Measurements from ENCODE around the gene PIGU. TPM values are rescaled to one million over a fixed set of nuclear protein-coding genes. Genes with fewer than 3 reads are reported as not detected.
A peak's percentile ranks its signal among the peaks of the same experiment; 100 is the strongest.

Gene PIGU
- total RNA-seq, 1 donor = 9.0 TPM

DNA sequence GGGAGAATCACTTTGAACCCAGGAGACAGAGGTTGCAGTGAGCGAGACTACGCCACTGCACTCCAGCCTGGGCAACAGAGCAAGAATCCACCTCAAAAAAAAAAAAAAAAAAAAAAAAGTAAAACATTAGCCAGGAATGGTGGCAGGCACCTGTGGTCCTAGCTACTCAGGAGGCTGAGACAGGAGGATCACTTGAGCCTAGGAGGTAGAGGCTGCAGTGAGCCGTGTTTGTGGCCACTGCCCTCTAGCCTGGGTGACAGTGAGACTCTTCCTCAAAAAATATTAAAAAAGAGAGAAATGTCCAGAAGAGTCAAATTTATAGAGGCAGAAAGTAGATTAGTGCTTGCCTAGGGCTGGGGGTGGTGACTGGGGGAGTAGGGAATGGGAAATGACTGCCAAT is 6.8 kb upstream of the PIGU start:
- Histone ChIP-seq H3K27me3 (ENCODE audit: insufficient read depth, low read length) (no peaks in the 10 kb centered on the region), H4K20me1 (ENCODE audit: insufficient read depth, low read length) (no peaks in the 10 kb centered on the region), H2AFZ (ENCODE audit: low read length) (no peak overlapping the region), H3K4me2 (ENCODE audit: insufficient read depth, low read length) (no peak overlapping the region), H3K79me2 (ENCODE audit: insufficient read depth, low read length) (no peaks in the 10 kb centered on the region), H3K9me3 (ENCODE audit: low read depth, low read length) (no peaks in the 10 kb centered on the region), H3K36me3 (ENCODE audit: insufficient read depth, low read length) (no peaks in the 10 kb centered on the region), H3K4me3 (ENCODE audit: insufficient read depth, low read length) (no peak overlapping the region), H3K4me1 (ENCODE audit: insufficient read depth, low read length) (no peaks in the 10 kb centered on the region), H3K27ac (ENCODE audit: low read depth, low read length) (no peak overlapping the region)
- TF ChIP-seq, protein P1, sequence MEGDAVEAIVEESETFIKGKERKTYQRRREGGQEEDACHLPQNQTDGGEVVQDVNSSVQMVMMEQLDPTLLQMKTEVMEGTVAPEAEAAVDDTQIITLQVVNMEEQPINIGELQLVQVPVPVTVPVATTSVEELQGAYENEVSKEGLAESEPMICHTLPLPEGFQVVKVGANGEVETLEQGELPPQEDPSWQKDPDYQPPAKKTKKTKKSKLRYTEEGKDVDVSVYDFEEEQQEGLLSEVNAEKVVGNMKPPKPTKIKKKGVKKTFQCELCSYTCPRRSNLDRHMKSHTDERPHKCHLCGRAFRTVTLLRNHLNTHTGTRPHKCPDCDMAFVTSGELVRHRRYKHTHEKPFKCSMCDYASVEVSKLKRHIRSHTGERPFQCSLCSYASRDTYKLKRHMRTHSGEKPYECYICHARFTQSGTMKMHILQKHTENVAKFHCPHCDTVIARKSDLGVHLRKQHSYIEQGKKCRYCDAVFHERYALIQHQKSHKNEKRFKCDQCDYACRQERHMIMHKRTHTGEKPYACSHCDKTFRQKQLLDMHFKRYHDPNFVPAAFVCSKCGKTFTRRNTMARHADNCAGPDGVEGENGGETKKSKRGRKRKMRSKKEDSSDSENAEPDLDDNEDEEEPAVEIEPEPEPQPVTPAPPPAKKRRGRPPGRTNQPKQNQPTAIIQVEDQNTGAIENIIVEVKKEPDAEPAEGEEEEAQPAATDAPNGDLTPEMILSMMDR (IDR thresholded peaks at IDR 0.05; ENCODE audit: extremely low read depth, low read depth, low read length) = no peak
- no peak for DNase-seq (ENCODE audit: insufficient read length, low spot score, missing footprints)

DNA sequence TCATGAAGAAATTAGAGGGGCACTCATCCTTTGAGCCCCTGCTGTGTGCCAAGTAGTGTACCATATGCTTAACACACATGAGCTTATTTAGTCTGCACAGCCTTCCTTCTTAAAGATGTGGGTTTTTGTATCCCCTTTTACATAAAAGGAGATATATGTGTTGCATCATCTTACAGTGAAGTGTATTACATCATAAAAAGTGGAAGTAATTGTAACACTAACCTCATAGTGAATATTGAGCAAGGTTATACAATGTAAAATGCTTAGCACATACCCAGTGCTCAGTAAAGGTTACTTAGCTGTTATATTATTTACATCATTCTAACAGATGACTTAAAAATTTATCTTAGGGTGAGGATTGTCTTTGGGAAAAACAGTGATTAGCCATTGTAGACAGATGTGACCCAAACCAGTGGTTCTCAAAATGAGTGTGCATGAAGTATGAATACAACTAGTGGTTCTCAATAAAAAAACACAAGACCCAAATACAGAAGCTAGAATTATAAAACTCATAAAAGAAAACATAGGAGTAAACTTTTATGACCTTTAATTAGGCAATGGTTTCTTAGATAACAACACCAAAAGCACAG is 3.8 kb upstream of the PIGU start:
- Histone ChIP-seq H3K79me2 (ENCODE audit: insufficient read depth, low read length) (peaks cover 1% of the 10 kb centered on the region), H3K36me3 (ENCODE audit: insufficient read depth, low read length) (no peaks in the 10 kb centered on the region), H3K4me1 (ENCODE audit: insufficient read depth, low read length) (peaks cover 6% of the 10 kb centered on the region), H2AFZ (ENCODE audit: low read length) (no peak overlapping the region), H4K20me1 (ENCODE audit: insufficient read depth, low read length) (no peaks in the 10 kb centered on the region), H3K27me3 (ENCODE audit: insufficient read depth, low read length) (no peaks in the 10 kb centered on the region), H3K9me3 (ENCODE audit: low read depth, low read length) (no peaks in the 10 kb centered on the region), H3K4me3 (ENCODE audit: insufficient read depth, low read length) (no peak overlapping the region), H3K4me2 (ENCODE audit: insufficient read depth, low read length) (no peak overlapping the region), H3K27ac (ENCODE audit: low read depth, low read length) (no peak overlapping the region)
- peak; percentile 4 for DNase-seq (ENCODE audit: insufficient read length, low spot score, missing footprints)
- TF ChIP-seq, protein P1 (IDR thresholded peaks at IDR 0.05; ENCODE audit: extremely low read depth, low read depth, low read length) = no peak

DNA sequence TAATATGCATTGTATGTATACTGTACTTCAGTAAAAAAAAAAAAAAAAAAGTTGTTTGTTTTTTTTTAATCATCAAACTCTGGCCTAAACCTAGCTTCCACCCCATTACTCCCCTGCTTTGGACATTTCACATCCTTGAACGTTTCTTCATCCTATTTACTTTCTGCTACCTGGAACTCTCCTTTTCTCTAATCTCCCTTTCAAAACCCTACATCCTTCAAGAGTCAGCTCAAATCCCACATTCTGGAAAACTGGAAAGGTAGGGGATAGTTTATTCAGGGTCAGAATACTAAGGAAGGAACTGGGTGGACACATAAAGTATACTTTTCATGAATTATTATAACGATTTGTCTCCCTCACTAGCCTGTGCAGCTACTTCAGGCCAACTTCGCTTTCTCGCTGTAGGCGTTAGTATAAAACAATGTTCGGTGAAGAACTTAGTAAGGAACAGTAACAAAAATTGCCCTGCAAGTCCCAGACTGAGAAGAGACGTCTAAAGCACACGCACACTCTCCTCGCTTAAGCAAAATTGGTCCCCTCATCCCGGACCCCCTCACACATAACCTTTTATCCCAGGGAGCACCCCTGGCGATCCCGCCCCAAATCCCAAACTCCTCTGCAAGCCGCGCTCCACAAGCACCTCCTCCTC is 775 bp downstream of the PIGU start:
- DNase-seq (ENCODE audit: insufficient read length, low spot score, missing footprints) = peak; percentile 36
- Histone ChIP-seq H3K4me2 (ENCODE audit: insufficient read depth, low read length) (peak overlapping the region; percentile 99), H4K20me1 (ENCODE audit: insufficient read depth, low read length) (no peaks in the 10 kb centered on the region), H2AFZ (ENCODE audit: low read length) (peak overlapping the region; percentile 95), H3K9me3 (ENCODE audit: low read depth, low read length) (no peaks in the 10 kb centered on the region), H3K27me3 (ENCODE audit: insufficient read depth, low read length) (no peaks in the 10 kb centered on the region), H3K4me3 (ENCODE audit: insufficient read depth, low read length) (peak overlapping the region; percentile 96), H3K36me3 (ENCODE audit: insufficient read depth, low read length) (no peaks in the 10 kb centered on the region), H3K27ac (ENCODE audit: low read depth, low read length) (peak overlapping the region; percentile 58), H3K79me2 (ENCODE audit: insufficient read depth, low read length) (peaks cover 17% of the 10 kb centered on the region), H3K4me1 (ENCODE audit: insufficient read depth, low read length) (peaks cover 9% of the 10 kb centered on the region)
- TF ChIP-seq, protein P1 (IDR thresholded peaks at IDR 0.05; ENCODE audit: extremely low read depth, low read depth, low read length) = no peak

DNA sequence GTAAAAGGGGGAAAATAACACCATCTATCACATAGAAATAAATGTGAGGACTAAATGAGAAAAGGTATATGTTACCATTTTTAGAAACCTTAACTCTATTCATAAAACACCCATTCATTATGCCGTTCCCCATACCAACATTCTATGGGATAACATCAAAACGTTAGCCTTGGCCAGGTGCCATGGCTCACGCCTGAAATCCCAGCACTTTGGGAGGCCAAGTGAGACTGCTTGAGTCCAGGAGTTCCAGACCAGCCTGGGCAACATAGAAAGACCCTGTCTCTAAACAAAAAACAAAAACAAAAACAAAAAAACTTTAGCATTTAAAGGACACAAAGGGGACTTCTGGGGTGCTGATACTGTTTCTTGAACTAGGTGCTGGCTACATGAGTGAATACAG is 1.3 kb downstream of the PIGU start:
- no peaks in the 10 kb centered on the region for H3K9me3 ChIP-seq (ENCODE audit: low read depth, low read length)
- peak overlapping the region; percentile 99 for H3K4me2 ChIP-seq (ENCODE audit: insufficient read depth, low read length)
- no peak overlapping the region for H2AFZ ChIP-seq (ENCODE audit: low read length)
- no peaks in the 10 kb centered on the region for H4K20me1 ChIP-seq (ENCODE audit: insufficient read depth, low read length)
- no peak for DNase-seq (ENCODE audit: insufficient read length, low spot score, missing footprints)
- TF ChIP-seq, protein P1 (IDR thresholded peaks at IDR 0.05; ENCODE audit: extremely low read depth, low read depth, low read length) = no peak
- H3K27ac ChIP-seq (ENCODE audit: low read depth, low read length) = no peak overlapping the region
- H3K4me1 ChIP-seq (ENCODE audit: insufficient read depth, low read length) = peaks cover 9% of the 10 kb centered on the region
- no peaks in the 10 kb centered on the region for H3K36me3 ChIP-seq (ENCODE audit: insufficient read depth, low read length)
- no peaks in the 10 kb centered on the region for H3K27me3 ChIP-seq (ENCODE audit: insufficient read depth, low read length)
- no peak overlapping the region for H3K4me3 ChIP-seq (ENCODE audit: insufficient read depth, low read length)
- H3K79me2 ChIP-seq (ENCODE audit: insufficient read depth, low read length) = peaks cover 22% of the 10 kb centered on the region

Measured in osteoblast (primary cell).